GM12891 (cell line): ENCODE measurements around the gene MAP3K20.

ENCODE experiments used
- POLR2A ChIP-seq: IDR thresholded peaks from 2 replicates; pipeline ENCODE4 v1.6.1; 2011; ENCODE audit warnings: low read depth, low read length, control low read depth
- POLR2AphosphoS5 ChIP-seq: IDR thresholded peaks from 2 replicates; pipeline ENCODE4 v1.6.1; 2011; ENCODE audit warnings: low read depth, low read length, control low read depth

DNA sequence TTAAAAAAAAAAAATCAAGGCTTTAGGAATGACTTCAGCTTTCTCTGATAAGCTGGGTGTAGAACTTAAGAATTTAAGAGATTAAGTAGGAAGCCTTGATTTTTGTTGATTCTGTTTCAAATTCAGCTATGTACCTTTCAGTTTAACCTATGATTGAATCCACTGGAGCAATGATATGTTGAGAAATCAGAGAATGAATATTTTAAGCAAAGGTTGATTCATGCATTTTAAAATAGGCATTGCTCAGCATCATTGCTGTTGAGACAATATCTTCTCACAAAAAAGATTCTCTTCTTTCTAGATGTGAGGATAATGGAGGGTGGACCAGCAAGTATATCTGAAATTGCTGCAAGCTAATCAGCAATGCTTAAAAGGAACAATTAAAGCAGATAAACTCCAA lies 109.8 kb downstream of the MAP3K20 start:
- TF ChIP-seq POLR2A (no peak), POLR2AphosphoS5 (no peak)
